Activated naive CD4-positive, alpha-beta T cell treated with anti-CD3 and anti-CD28 coated beads, Interleukin-2, amount 10 ng/mL, durations not matched to agents 7 days and 5 days (primary cell): ENCODE measurements around the gene SAPCD2.
"Not testable (repeated sequence)": the region's sequence is repeated elsewhere in the genome, so short reads cannot be mapped to it uniquely, and the experiment has no call there.

ENCODE experiments used
- CTCF ChIA-PET: fragments of 350-600 bp; sonication (Branson Sonifier 250); formaldehyde crosslinking; loops from one replicate; lab custom pipeline; 2021; ENCODE audit warnings: antibody characterized with exemption; lab: Charles Lee
- DNase-seq: peaks from one replicate; pipeline ENCODE4 v3.0.0-alpha.2; 2020
- H3K27ac Mint-ChIP-seq: one replicate; pipeline ENCODE4 v1.8.0; 2021; ENCODE audit warnings: mild to moderate bottlenecking, moderate library complexity, mixed read lengths
- H3K27me3 Mint-ChIP-seq: one replicate; pipeline ENCODE4 v1.8.0; 2021; ENCODE audit warnings: mild to moderate bottlenecking, mixed read lengths
- H3K36me3 Mint-ChIP-seq: one replicate; pipeline ENCODE4 v1.8.0; 2021; ENCODE audit warnings: mixed read lengths
- H3K4me1 Mint-ChIP-seq: one replicate; pipeline ENCODE4 v1.8.0; 2021; ENCODE audit warnings: mixed read lengths
- H3K4me3 Mint-ChIP-seq: one replicate; pipeline ENCODE4 v1.8.0; 2021; ENCODE audit warnings: mild to moderate bottlenecking, moderate library complexity, mixed read lengths
- H3K9me3 Mint-ChIP-seq: one replicate; pipeline ENCODE4 v1.8.0; 2021; ENCODE audit warnings: mixed read lengths

SAPCD2 gene

DNA sequence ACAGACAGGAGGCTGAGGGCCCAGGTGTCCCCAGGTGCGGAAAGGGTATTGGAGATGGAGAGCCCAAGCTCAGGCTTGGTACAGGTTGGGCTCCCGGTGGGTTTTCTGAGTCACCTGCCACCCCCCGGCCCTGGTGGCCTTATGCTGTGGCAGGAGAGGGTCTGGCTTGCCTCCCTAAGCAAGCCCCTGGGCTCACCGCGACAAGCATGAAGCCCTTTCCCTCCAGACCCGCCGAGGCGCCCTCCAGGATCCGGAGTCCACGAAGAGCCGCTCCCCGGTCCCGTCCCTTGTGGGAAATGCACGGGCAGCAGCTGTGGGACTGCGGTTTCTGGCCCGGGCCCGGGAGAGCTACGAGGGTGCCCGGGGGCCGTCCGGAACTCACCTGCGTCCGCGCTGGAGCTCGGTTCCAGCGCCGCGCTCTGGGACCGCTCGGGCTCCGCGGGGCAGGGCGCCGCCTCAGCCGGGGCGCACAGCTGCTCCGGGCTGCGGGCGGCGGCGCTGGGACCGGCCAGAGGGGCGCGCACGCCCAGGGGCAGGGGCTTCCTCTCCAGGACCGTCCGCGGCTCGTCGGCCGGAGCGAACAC lies 757 bp downstream of the SAPCD2 start:
- H3K4me3 Mint-ChIP-seq, result peak overlapping the region; percentile 68
- peaks cover 7% of the 10 kb centered on the region for H3K36me3 Mint-ChIP-seq
- CTCF ChIA-PET, result interaction anchor here (0.8 to 9.6 kb wide), 10 partner anchors 9 to 134 kb away, joined by 3 to 103 read pairs (median 7); partner anchors contain the start of gene NPDC1
- H3K9me3 Mint-ChIP-seq, result no peaks in the 10 kb centered on the region
- H3K27ac Mint-ChIP-seq, result no peak overlapping the region
- no peak for DNase-seq
- H3K27me3 Mint-ChIP-seq, result peaks cover 7% of the 10 kb centered on the region
- peaks cover 33% of the 10 kb centered on the region for H3K4me1 Mint-ChIP-seq

DNA sequence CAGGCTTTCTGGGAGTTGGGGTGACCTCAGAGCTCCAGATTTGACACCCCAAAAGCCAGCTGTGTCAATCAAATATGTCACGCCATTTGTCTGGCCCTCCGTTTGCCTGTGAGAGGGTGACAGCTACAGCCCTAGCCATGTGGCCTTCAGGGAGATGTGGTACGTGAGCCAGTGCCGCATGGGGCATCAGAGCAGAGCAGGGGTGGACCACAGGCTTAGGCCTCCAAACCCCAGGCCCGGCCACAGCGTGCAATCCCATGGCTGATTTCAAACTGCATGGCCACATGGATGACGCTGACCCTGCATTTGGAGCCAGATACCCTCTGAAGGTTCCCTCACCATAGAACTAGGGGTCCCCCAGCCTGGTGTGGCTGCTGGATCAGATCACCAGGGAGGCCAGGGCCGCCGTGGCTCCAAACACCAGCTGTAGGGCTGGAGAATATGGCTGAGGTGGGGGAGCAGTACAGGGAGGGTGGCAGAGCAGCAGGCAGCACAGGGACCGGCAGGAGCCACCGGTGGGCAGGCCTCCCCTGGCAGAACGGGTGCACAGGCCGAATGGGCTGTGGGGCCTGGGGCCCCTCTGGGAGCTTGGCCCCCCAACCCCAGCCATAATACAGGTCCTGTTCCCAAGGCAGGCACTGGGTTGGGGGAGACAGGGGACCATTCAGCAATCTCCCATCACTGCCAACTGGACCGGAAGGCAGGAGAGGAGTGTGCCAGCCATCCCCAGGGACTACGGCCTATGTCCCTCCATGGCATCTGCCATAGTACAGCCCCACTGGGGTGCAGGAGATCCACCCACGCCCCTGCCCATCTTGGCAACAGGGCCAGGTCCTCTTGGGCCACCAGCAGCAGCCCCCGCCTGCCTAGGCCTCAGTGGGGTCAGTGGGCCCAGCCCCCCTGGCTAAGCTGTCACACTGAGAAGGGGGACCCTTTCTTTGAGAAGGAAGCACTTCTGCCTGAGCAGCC lies 1.5 kb downstream of the SAPCD2 start:
- H3K36me3 Mint-ChIP-seq, result peaks cover 10% of the 10 kb centered on the region
- H3K27ac Mint-ChIP-seq, result no peak overlapping the region
- peak overlapping the region; percentile 68 for H3K4me3 Mint-ChIP-seq
- H3K4me1 Mint-ChIP-seq, result peaks cover 33% of the 10 kb centered on the region
- CTCF ChIA-PET, result interaction anchor here (0.7 to 9.6 kb wide), 26 partner anchors 8 to 291 kb away, joined by 3 to 103 read pairs (median 5); partner anchors contain the start of genes AJM1, MAN1B1, NDOR1 and NPDC1
- H3K9me3 Mint-ChIP-seq, result no peaks in the 10 kb centered on the region
- peaks cover 5% of the 10 kb centered on the region for H3K27me3 Mint-ChIP-seq
- no peak for DNase-seq

GRCh38 chr9:137067860-137068538 lies 2.4 kb downstream of the SAPCD2 start:
- no peaks in the 10 kb centered on the region for H3K9me3 Mint-ChIP-seq
- H3K4me3 Mint-ChIP-seq, result peak overlapping the region; percentile 60
- peaks cover 29% of the 10 kb centered on the region for H3K4me1 Mint-ChIP-seq
- CTCF ChIA-PET, result interaction anchor here (0.6 to 9.6 kb wide), 28 partner anchors 7 to 377 kb away, joined by 3 to 103 read pairs (median 5); partner anchors contain the start of genes AJM1, MAN1B1, NDOR1 and NPDC1
- H3K36me3 Mint-ChIP-seq, result peaks cover 10% of the 10 kb centered on the region
- no peaks in the 10 kb centered on the region for H3K27me3 Mint-ChIP-seq
- peak; percentile 92 for DNase-seq
- peak overlapping the region; percentile 81 for H3K27ac Mint-ChIP-seq

- no peak for DNase-seq
- CTCF ChIA-PET, result interaction anchor here (0.7 to 9.6 kb wide), 9 partner anchors 10 to 288 kb away, joined by 3 to 103 read pairs (median 6); partner anchors contain the start of gene NPDC1
- Mint-ChIP-seq H3K9me3 (no peaks in the 10 kb centered on the region), H3K27ac (no peak overlapping the region), H3K27me3 (no peaks in the 10 kb centered on the region), H3K36me3 (peaks cover 10% of the 10 kb centered on the region), H3K4me1 (peaks cover 25% of the 10 kb centered on the region), H3K4me3 (no peak overlapping the region)
These were observed 4.1 kb downstream of the SAPCD2 start for GRCh38 chr9:137066096-137066861.

- H3K27me3 Mint-ChIP-seq, result no peaks in the 10 kb centered on the region
- H3K4me3 Mint-ChIP-seq, result no peak overlapping the region
These were observed 4.9 kb downstream of the SAPCD2 start for GRCh38 chr9:137065336-137065967.

DNA sequence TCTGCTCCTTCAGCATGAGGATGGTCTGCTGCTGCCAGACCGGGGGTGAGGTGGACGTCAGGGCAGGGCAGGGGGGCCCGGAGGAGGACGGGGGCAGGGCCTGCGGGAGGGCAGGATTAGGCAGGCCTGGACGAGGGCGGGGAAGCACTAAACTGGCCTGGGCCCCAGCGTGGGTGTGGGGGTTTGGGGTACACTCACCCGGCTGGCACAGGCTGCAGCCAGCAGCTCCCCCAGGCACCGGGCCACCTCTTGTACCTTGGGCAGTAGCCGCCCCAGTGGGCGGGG lies 5.5 kb downstream of the SAPCD2 start:
- peaks cover 1% of the 10 kb centered on the region for H3K27me3 Mint-ChIP-seq
- DNase-seq, result no peak
- H3K4me3 Mint-ChIP-seq, result no peak overlapping the region
- H3K9me3 Mint-ChIP-seq, result no peaks in the 10 kb centered on the region
- no peak overlapping the region for H3K27ac Mint-ChIP-seq
- H3K36me3 Mint-ChIP-seq, result peaks cover 10% of the 10 kb centered on the region
- H3K4me1 Mint-ChIP-seq, result peaks cover 16% of the 10 kb centered on the region
- CTCF ChIA-PET, result interaction anchor here (1.2 to 9.6 kb wide), 8 partner anchors 9 to 39 kb away, joined by 3 to 103 read pairs (median 6); partner anchors contain the start of gene NPDC1

More at GRCh38 chr9:137065336-137065967, 4.9 kb downstream of the SAPCD2 start:
- H3K27ac Mint-ChIP-seq, result no peak overlapping the region
- peaks cover 10% of the 10 kb centered on the region for H3K36me3 Mint-ChIP-seq
- CTCF ChIA-PET, result interaction anchor here (0.8 to 9.6 kb wide), 4 partner anchors 11 to 334 kb away, joined by 3 to 103 read pairs (median 5); partner anchors contain the start of gene NPDC1
- peaks cover 17% of the 10 kb centered on the region for H3K4me1 Mint-ChIP-seq
- DNase-seq, result no peak
- H3K9me3 Mint-ChIP-seq, result no peaks in the 10 kb centered on the region

- Mint-ChIP-seq H3K4me1 (peaks cover 16% of the 10 kb centered on the region), H3K36me3 (peaks cover 10% of the 10 kb centered on the region), H3K4me3 (no peak overlapping the region), H3K27ac (no peak overlapping the region), H3K27me3 (peaks cover 3% of the 10 kb centered on the region), H3K9me3 (no peaks in the 10 kb centered on the region)
- CTCF ChIA-PET, result interaction anchor here (0.5 to 9.6 kb wide), 14 partner anchors 8 to 244 kb away, joined by 3 to 103 read pairs (median 4); partner anchors contain the start of genes MAN1B1 and NPDC1
- peak; percentile 69 for DNase-seq
These were observed 6.1 kb downstream of the SAPCD2 start for GRCh38 chr9:137064027-137064879.

GRCh38 chr9:137063311-137064026 lies 6.9 kb downstream of the SAPCD2 start:
- CTCF ChIA-PET, result interaction anchor here (0.5 to 9.6 kb wide), 14 partner anchors 8 to 243 kb away, joined by 3 to 103 read pairs (median 4); partner anchors contain the start of genes MAN1B1 and NPDC1
- Mint-ChIP-seq H3K36me3 (peaks cover 10% of the 10 kb centered on the region), H3K9me3 (no peaks in the 10 kb centered on the region), H3K27me3 (peaks cover 11% of the 10 kb centered on the region), H3K4me3 (no peak overlapping the region), H3K4me1 (peaks cover 9% of the 10 kb centered on the region), H3K27ac (no peak overlapping the region)
- DNase-seq, result no peak

DNA sequence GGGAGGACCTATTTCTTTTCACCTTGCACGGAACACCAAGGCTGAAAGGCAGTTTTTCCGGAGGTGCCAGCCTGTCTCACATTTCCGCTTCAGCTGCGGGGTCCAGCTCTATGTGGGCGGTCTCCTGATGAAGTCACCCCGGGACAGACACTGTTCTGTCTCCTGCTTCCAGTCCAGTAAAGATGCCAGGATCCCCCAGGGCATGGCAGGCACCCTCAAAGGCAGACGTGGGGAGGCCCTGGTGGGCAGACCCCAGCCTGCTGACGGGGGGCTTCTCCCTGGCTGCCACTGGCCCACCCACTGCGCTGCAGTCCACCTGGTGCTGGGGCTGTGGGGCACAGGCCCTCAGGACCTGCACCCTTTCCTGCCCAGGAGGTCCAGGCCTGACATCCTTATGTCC lies 7.6 kb downstream of the SAPCD2 start:
- not testable (repeated sequence) for H3K4me1 Mint-ChIP-seq, H3K4me3 Mint-ChIP-seq, DNase-seq, H3K27ac Mint-ChIP-seq, H3K9me3 Mint-ChIP-seq, H3K36me3 Mint-ChIP-seq
- CTCF ChIA-PET, result interaction anchor here (1.8 to 9.6 kb wide), 3 partner anchors 10 to 28 kb away, joined by 7 to 103 read pairs (median 11); partner anchors contain the start of gene NPDC1
- peaks cover 16% of the 10 kb centered on the region for H3K27me3 Mint-ChIP-seq

DNA sequence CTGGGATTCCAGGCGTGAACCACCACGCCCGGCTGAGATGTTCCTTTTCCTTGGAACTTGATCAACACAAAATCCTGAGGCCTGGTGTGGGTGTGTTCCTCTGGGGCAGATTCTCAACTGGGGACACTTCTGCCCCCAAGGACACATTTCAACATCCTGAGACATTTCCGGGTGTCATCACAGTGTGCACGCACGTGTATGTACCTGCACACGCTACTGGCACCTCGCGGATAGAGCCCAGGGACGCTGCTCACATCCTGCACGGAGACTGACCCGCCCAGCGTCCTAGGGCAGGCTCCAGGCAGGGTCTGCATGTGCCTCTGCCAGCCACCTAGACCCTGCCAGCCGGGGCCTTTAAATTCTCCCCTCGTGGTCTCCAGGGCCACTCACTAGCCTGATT lies 8.0 kb downstream of the SAPCD2 start:
- CTCF ChIA-PET, result interaction anchor here (1.8 to 9.6 kb wide), 2 partner anchors 14 to 28 kb away, joined by 7 to 103 read pairs; partner anchors contain the start of gene NPDC1
- Mint-ChIP-seq H3K4me1 (no peaks in the 10 kb centered on the region), H3K36me3 (peaks cover 6% of the 10 kb centered on the region), H3K27ac (no peak overlapping the region), H3K4me3 (no peak overlapping the region), H3K27me3 (peaks cover 20% of the 10 kb centered on the region), H3K9me3 (no peaks in the 10 kb centered on the region)
- DNase-seq, result no peak

DNA sequence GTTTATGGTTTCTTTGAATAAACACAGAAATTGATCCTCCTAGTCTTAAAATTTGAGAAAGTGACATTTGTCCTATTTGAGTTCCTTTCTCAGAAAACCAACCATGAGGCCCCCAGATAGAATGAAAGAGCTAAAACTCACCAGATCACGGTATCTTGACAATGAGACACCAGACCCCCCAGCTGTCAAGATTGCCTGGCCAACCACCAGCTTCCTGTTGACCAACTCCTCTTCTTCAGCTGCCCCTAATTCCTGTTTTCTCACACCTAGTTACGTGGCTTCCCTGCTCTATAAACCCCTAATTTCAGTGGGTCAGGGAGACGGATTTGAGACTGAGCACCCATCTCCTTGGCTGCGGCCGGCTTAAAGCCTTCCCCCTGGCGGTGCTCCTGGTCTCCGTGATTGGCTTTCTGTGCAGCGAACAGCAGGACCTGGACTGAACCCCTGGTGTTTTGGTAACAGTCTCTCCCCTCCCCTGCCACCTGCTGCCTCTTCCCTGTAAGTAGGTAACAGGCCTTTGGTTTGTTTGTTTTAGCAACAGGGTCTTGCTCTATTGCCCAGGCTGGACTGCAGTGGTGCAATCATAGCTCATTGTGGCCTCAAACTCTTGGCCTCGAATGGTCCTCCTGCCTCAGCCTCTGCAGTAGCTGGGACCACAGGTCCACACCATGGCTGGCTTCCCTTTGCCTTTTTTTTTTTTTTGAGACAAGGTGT lies 11.7 kb downstream of the SAPCD2 start:
- CTCF ChIA-PET, result interaction anchor here (0.9 to 1.2 kb wide), 4 partner anchors 9 to 24 kb away, joined by 3 to 4 read pairs (median 4); no protein-coding TSS in a partner anchor
- Mint-ChIP-seq H3K27me3 (peaks cover 51% of the 10 kb centered on the region), H3K36me3 (no peaks in the 10 kb centered on the region), H3K4me3 (no peak overlapping the region), H3K27ac (no peak overlapping the region), H3K4me1 (no peaks in the 10 kb centered on the region), H3K9me3 (no peaks in the 10 kb centered on the region)
- DNase-seq, result no peak
